ENCODE measurements around the gene MSH4.

DNA sequence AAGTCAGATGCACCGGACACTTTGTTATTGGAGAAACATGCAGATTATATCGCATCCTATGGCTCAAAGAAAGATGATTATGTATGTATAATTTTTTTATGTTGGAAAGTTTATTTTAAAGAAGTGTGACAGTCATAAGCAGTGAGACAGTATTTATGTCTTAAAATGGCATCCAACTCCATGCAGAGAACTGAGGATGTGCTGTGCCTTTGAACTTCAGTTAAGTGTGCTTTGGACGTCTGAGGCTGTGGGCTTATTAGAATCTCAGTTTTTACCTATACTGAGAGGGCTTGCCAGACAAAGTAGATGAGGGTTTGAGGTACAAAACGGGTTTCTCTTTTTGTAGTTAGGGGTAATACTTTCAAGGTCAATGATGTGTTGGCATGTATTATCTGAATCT is 9.2 kb upstream of the MSH4 start:
- TF ChIP-seq, protein P1, sequence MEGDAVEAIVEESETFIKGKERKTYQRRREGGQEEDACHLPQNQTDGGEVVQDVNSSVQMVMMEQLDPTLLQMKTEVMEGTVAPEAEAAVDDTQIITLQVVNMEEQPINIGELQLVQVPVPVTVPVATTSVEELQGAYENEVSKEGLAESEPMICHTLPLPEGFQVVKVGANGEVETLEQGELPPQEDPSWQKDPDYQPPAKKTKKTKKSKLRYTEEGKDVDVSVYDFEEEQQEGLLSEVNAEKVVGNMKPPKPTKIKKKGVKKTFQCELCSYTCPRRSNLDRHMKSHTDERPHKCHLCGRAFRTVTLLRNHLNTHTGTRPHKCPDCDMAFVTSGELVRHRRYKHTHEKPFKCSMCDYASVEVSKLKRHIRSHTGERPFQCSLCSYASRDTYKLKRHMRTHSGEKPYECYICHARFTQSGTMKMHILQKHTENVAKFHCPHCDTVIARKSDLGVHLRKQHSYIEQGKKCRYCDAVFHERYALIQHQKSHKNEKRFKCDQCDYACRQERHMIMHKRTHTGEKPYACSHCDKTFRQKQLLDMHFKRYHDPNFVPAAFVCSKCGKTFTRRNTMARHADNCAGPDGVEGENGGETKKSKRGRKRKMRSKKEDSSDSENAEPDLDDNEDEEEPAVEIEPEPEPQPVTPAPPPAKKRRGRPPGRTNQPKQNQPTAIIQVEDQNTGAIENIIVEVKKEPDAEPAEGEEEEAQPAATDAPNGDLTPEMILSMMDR (IDR thresholded peaks at IDR 0.05; ENCODE audit: poor library complexity) = no peak
- no peak for TF ChIP-seq EZH2 (IDR thresholded peaks at IDR 0.05; ENCODE audit: borderline replicate concordance)
